ENCODE measurements around the gene STX8.

Gene STX8

GRCh38 chr17:9334536-9335446, 240.8 kb downstream of the STX8 start:
- TF ChIP-seq CREB5 (CRISPR knock-in tag; IDR thresholded peaks at IDR 0.05; ENCODE audit: low read depth) (no peak), PATZ1 (CRISPR knock-in tag; IDR thresholded peaks at IDR 0.05; ENCODE audit: borderline replicate concordance) (no peak)
- no peak for ATAC-seq

GRCh38 chr17:9332132-9332494, 243.5 kb downstream of the STX8 start:
- ATAC-seq, result no peak
- TF ChIP-seq ZC3H10 (CRISPR knock-in tag; IDR thresholded peaks at IDR 0.05) (no peak), ESRRG (CRISPR knock-in tag; IDR thresholded peaks at IDR 0.05) (no peak), PPARA (CRISPR knock-in tag; IDR thresholded peaks at IDR 0.05; ENCODE audit: borderline replicate concordance) (no peak), CSDC2 (CRISPR knock-in tag; IDR thresholded peaks at IDR 0.05) (no peak), ZFP30 (CRISPR knock-in tag; IDR thresholded peaks at IDR 0.05) (no peak), CREB5 (CRISPR knock-in tag; IDR thresholded peaks at IDR 0.05; ENCODE audit: low read depth) (no peak), ARNTL (CRISPR knock-in tag; IDR thresholded peaks at IDR 0.05; ENCODE audit: borderline replicate concordance, low read depth) (no peak), OSR1 (CRISPR knock-in tag; IDR thresholded peaks at IDR 0.05) (no peak), POU6F1 (CRISPR knock-in tag; IDR thresholded peaks at IDR 0.05; ENCODE audit: borderline replicate concordance, low read depth) (no peak)

GRCh38 chr17:9331279-9332131, 244.1 kb downstream of the STX8 start:
- no peak for TF ChIP-seq TCF4 (CRISPR knock-in tag; IDR thresholded peaks at IDR 0.05; ENCODE audit: borderline replicate concordance)
- TF ChIP-seq OSR1 (CRISPR knock-in tag; IDR thresholded peaks at IDR 0.05), result no peak
- TF ChIP-seq RARB (CRISPR knock-in tag; IDR thresholded peaks at IDR 0.05), result no peak
- TF ChIP-seq POU6F1 (CRISPR knock-in tag; IDR thresholded peaks at IDR 0.05; ENCODE audit: borderline replicate concordance, low read depth), result no peak
- no peak for TF ChIP-seq SNAI2 (CRISPR knock-in tag; IDR thresholded peaks at IDR 0.05)
- no peak for ATAC-seq

GRCh38 chr17:9330611-9331271, 244.9 kb downstream of the STX8 start:
- ATAC-seq, result no peak
- TF ChIP-seq PPARA (CRISPR knock-in tag; IDR thresholded peaks at IDR 0.05; ENCODE audit: borderline replicate concordance) (no peak), ZC3H10 (CRISPR knock-in tag; IDR thresholded peaks at IDR 0.05) (no peak), TCF4 (CRISPR knock-in tag; IDR thresholded peaks at IDR 0.05; ENCODE audit: borderline replicate concordance) (no peak), ISL1 (CRISPR knock-in tag; IDR thresholded peaks at IDR 0.05) (no peak), OSR1 (CRISPR knock-in tag; IDR thresholded peaks at IDR 0.05) (no peak), ZNF565 (CRISPR knock-in tag; conservative IDR thresholded peaks at IDR 0.05; ENCODE audit: low read depth) (no peak), ZNF70 (CRISPR knock-in tag; IDR thresholded peaks at IDR 0.05) (no peak), ZNF8 (CRISPR knock-in tag; IDR thresholded peaks at IDR 0.05) (no peak)
